Uterus (tissue), 4 donors: ENCODE measurements around the gene C5orf15. TPM values are rescaled to one million over a fixed set of nuclear protein-coding genes. Genes with fewer than 3 reads are reported as not detected.

Experiments
- DNase-seq, 2 donors: peaks; one replicate each; pipeline ENCODE4 v3.0.0-alpha.2; 2019 to 2020
- H3K27ac ChIP-seq, 2 donors: fragments of 200-600 bp; sonication (generic); 1 replicate in 1 of 2; 2 replicates in 1 of 2; pipeline ENCODE4 v1.5.1; 2016 to 2018
- H3K27me3 ChIP-seq, 2 donors: fragments of 200-600 bp; sonication (generic); one replicate each; pipeline ENCODE4 v1.5.1; 2018 to 2019; ENCODE audit warnings: control low read depth in 1 of 2
- H3K36me3 ChIP-seq, 2 donors: fragments of 200-600 bp; sonication (generic); one replicate each; pipeline ENCODE4 v1.5.1; 2019; ENCODE audit warnings: control low read depth in 1 of 2
- H3K4me1 ChIP-seq, 2 donors: fragments of 200-600 bp; sonication (generic); one replicate each; pipeline ENCODE4 v1.5.1; 2018 to 2019; ENCODE audit warnings: control low read depth in 1 of 2
- H3K4me3 ChIP-seq, 2 donors: fragments of 200-600 bp; sonication (generic); 1 replicate in 1 of 2; 2 replicates in 1 of 2; pipeline ENCODE4 v1.5.1; 2018 to 2019; ENCODE audit warnings: mild to moderate bottlenecking in 1 of 2
- H3K9me3 ChIP-seq, 2 donors: fragments of 200-600 bp; sonication (generic); one replicate each; pipeline ENCODE4 v1.5.1; 2019; ENCODE audit warnings: control low read depth in 1 of 2
- POLR2A ChIP-seq, 2 donors: fragments of 450-650 bp; IDR thresholded peaks; one replicate each; pipeline ENCODE4 v1.6.1; 2016; ENCODE audit warnings: antibody characterized with exemption in 2 of 2, mild to moderate bottlenecking in 1 of 2, moderate library complexity in 1 of 2
- intact Hi-C: fragments of 100-400 bp; cut with DNase I; formaldehyde crosslinking; loops from one replicate; pipeline ENCODE4 v1.15.1; 2023; ENCODE audit warnings: low total_unique reads
- total RNA-seq, 4 donors: library from RNA; depleted of rRNA in 3 of 4; stranded (reverse); fragments of >200 nt in 3 of 4; gene quantifications; one replicate each; pipeline versions ENCODE4 v1.1.0 to v1.2.4, GENCODE V29; 2014 to 2023
- TF ChIP-seq, protein P1 (sequence below), 4 experiments: fragments of 200-600 bp in 2 of 4; fragments of 450-650 bp in 2 of 4; sonication (generic) in 2 of 4; IDR thresholded peaks; one replicate each; pipeline ENCODE4 v1.5.1; 2016 to 2019; ENCODE audit warnings: antibody characterized with exemption in 4 of 4, mild to moderate bottlenecking in 2 of 4, moderate library complexity in 1 of 4
- donor health status: DM: yes; HTN: yes; CAD: no.

The C5orf15 gene
- total RNA-seq, 4 donors from 2014 or later = 10.5 to 98.9 (median 27.5) TPM

DNA sequence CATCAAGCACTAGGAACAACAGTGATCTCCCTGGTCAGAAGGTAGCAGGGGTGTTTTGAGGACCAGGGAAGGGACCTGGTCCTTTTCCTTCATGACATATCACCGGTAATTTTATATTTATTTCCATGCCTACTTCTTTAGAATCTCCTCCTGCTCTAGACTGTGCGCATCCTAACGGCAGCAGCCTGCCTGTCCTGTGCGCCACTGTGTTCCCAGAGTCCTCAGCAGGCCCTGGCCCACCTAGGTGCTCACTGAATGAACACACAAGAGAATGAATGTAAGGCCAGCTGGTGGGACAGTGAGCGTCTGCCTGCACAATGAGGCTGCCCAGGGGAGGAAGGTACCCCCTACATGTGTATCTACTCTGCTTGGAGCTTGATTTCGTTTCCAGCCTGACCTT is 51.5 kb downstream of the C5orf15 start:
- Histone ChIP-seq H3K9me3 (no peaks in the 10 kb centered on the region), H3K27me3 (no peaks in the 10 kb centered on the region), H3K4me3 (no peak overlapping the region), H3K27ac (no peak overlapping the region), H3K36me3 (no peaks in the 10 kb centered on the region), H3K4me1 (no peaks in the 10 kb centered on the region)
- no peak for DNase-seq
- intact Hi-C loops = no loop called here
- TF ChIP-seq, protein P1, sequence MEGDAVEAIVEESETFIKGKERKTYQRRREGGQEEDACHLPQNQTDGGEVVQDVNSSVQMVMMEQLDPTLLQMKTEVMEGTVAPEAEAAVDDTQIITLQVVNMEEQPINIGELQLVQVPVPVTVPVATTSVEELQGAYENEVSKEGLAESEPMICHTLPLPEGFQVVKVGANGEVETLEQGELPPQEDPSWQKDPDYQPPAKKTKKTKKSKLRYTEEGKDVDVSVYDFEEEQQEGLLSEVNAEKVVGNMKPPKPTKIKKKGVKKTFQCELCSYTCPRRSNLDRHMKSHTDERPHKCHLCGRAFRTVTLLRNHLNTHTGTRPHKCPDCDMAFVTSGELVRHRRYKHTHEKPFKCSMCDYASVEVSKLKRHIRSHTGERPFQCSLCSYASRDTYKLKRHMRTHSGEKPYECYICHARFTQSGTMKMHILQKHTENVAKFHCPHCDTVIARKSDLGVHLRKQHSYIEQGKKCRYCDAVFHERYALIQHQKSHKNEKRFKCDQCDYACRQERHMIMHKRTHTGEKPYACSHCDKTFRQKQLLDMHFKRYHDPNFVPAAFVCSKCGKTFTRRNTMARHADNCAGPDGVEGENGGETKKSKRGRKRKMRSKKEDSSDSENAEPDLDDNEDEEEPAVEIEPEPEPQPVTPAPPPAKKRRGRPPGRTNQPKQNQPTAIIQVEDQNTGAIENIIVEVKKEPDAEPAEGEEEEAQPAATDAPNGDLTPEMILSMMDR (IDR thresholded peaks at IDR 0.05) = no peak
- no peak for TF ChIP-seq POLR2A (IDR thresholded peaks at IDR 0.05)

DNA sequence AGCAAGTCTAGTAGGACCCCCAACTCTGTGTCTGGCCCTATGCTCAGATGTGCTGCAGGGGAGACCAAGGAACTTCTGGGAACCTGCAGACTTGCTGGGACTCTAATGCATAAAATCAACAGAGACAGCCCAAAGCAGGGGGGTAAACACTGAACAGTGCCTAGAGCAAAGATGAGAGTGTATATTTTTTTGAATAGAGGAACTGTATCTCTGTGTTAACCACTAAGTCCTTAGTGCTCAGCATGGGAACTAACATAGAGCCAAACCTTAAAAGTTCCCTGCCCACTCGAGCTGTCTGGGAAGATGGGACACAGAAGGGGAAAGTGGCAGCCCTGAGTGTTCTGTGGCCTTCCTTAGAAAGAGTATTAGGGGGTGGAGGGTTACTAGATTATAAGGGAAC is 51.9 kb downstream of the C5orf15 start:
- DNase-seq = no peak

DNA sequence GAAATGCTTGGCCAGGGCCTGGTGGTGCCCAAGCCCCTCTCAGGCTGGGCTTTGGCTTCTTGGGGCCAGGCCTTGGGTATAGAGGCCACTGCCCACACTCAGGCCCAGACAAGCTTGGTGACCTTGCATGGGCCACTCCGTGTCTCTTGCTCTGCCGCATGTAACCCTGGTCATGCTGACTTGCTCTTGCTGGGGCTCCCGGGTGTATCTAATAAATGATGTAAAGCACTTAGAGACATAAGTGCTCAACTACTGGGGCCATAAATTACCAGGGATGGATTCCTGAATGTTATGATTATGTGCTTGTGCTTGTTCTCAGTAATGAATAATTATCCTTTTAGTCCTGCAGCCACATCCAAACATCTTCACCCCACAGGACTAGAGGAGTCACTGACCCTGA is 54.0 kb downstream of the C5orf15 start:
- Histone ChIP-seq H3K27me3 (no peaks in the 10 kb centered on the region), H3K36me3 (no peaks in the 10 kb centered on the region), H3K4me3 (no peak overlapping the region), H3K9me3 (no peaks in the 10 kb centered on the region), H3K27ac (no peak overlapping the region), H3K4me1 (no peaks in the 10 kb centered on the region)
- TF ChIP-seq, protein P1 (IDR thresholded peaks at IDR 0.05) = no peak
- TF ChIP-seq POLR2A (IDR thresholded peaks at IDR 0.05) = no peak
- intact Hi-C loops = no loop called here
- DNase-seq = no peak

More for the DNA sequence above, 51.9 kb downstream of the C5orf15 start:
- intact Hi-C loops = no loop called here
- Histone ChIP-seq H3K27me3 (no peaks in the 10 kb centered on the region), H3K4me1 (no peaks in the 10 kb centered on the region), H3K9me3 (no peaks in the 10 kb centered on the region), H3K4me3 (no peak overlapping the region), H3K36me3 (no peaks in the 10 kb centered on the region), H3K27ac (no peak overlapping the region)
- TF ChIP-seq, protein P1 (IDR thresholded peaks at IDR 0.05) = no peak
- TF ChIP-seq POLR2A (IDR thresholded peaks at IDR 0.05) = no peak

DNA sequence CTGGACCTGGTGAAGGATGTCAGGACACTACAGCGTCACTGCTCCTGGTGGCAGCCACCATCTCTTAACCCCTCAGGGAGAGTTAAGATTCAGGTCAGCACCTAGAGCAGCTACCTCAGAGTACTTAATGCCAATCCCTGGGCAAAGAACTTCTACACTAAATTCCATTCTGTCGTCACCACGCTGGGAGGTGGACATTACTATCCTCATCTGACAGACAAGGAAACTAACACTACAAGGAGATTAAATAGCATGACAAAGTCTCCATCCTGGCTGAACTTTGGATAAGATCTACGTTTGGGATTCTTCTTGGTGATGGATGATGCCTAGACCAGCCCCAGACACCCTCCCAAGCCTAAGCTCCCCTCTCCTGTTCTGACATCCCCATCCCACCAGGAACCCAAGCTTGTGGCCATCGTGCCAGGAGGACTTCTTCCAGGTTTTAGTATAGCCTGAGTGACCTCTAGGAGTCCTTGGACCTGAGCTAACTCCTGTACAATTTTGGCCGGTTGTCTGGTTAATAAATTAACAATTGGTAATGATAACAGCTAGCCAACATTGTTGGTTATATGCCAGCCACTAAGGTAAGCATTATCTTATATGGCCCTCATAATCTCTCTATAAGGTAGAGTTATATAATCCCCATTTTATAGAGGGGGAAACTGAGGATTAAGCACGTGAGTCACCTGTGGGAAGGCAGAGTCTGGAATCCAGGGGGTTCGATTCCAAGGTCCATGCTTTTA is 54.8 kb downstream of the C5orf15 start:
- H3K4me3 ChIP-seq = no peak overlapping the region
- DNase-seq = no peak
- H3K36me3 ChIP-seq = no peaks in the 10 kb centered on the region
- no peaks in the 10 kb centered on the region for H3K4me1 ChIP-seq
- intact Hi-C loops = no loop called here
- H3K27ac ChIP-seq = no peak overlapping the region
- TF ChIP-seq, protein P1 (IDR thresholded peaks at IDR 0.05) = no peak
- no peak for TF ChIP-seq POLR2A (IDR thresholded peaks at IDR 0.05)
- H3K27me3 ChIP-seq = no peaks in the 10 kb centered on the region
- H3K9me3 ChIP-seq = no peaks in the 10 kb centered on the region

DNA sequence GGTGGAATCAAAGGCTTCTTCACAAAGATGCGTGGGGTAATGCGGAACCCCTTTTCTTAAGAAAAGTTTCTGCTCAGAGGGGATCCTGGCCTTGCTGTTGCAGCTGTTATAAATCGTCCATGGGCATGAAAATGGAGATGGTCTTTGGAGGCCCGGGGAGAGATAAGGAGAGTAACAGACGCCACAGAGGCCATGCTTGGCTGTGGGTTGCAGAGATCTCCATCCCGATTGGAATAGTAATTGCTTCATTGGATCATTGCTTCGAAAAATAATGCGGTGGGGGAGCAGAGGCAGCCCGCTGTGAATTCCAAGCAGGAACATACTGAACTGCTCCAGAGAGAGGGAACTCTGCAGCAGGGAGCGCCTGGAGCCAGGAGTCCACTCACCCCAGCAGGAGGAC is 55.5 kb downstream of the C5orf15 start:
- no peak overlapping the region for H3K4me3 ChIP-seq
- no peaks in the 10 kb centered on the region for H3K4me1 ChIP-seq
- intact Hi-C loops = no loop called here
- no peaks in the 10 kb centered on the region for H3K36me3 ChIP-seq
- H3K9me3 ChIP-seq = no peaks in the 10 kb centered on the region
- TF ChIP-seq, protein P1 (IDR thresholded peaks at IDR 0.05) = no peak
- no peak for TF ChIP-seq POLR2A (IDR thresholded peaks at IDR 0.05)
- H3K27ac ChIP-seq = no peak overlapping the region
- DNase-seq = no peak
- no peaks in the 10 kb centered on the region for H3K27me3 ChIP-seq
